IPS-11a (cell line): ENCODE data around the gene RNF113A.
"Not testable (repeated sequence)": the region's sequence is repeated elsewhere in the genome, so short reads cannot be mapped to it uniquely, and the experiment has no call there.

Experiments used
- H3K4me3 ChIP-seq: one replicate; pipeline ENCODE4 v1.5.1; 2013; ENCODE audit warnings: low read depth, low read length, control low read depth

Gene RNF113A

GRCh38 chrX:119852382-119853353, 18.9 kb downstream of the RNF113A start, which contains the start of gene UPF3B:
TSS of gene UPF3B (minus strand) at chrX:119852963. CDS start at chrX:119852928, 35 bp downstream.
- H3K4me3 ChIP-seq: peak within 1 kb of the TSS; percentile 77

GRCh38 chrX:119833905-119834304, 37.6 kb downstream of the RNF113A start:
- no peak overlapping the region for H3K4me3 ChIP-seq

GRCh38 chrX:119828446-119828845, 43.1 kb downstream of the RNF113A start:
- no peak overlapping the region for H3K4me3 ChIP-seq

GRCh38 chrX:119826399-119826959, 45.1 kb downstream of the RNF113A start:
- H3K4me3 ChIP-seq: no peak overlapping the region

- H3K4me3 ChIP-seq: not testable (repeated sequence)
Measured at GRCh38 chrX:119824221-119824620, 47.3 kb downstream of the RNF113A start.

GRCh38 chrX:119821703-119822102, 49.8 kb downstream of the RNF113A start:
- H3K4me3 ChIP-seq: not testable (repeated sequence)
